CD14-positive monocyte (primary cell): ENCODE measurements around the gene CHST11. TPM values are rescaled to one million over a fixed set of nuclear protein-coding genes. Genes with fewer than 3 reads are reported as not detected.

ENCODE experiments used
- DNase-seq, 3 donors: peaks; one replicate each; pipeline ENCODE4 v3.0.0-alpha.2; 2011 to 2022
- H2AFZ ChIP-seq: 2 replicates; pipeline ENCODE4 v1.6.0; 2012; ENCODE audit warnings: mild to moderate bottlenecking, low read depth, low read length, inconsistent platforms; ENCODE audit not compliant: insufficient read depth, poor library complexity, severe bottlenecking
- H3K27ac ChIP-seq, 2 donors: 1 replicate in 1 of 2; 2 replicates in 1 of 2; pipeline ENCODE4 v1.5.1; 2012 to 2013; ENCODE audit warnings: low read length in 2 of 2, control low read depth in 1 of 2, inconsistent platforms in 1 of 2, low read depth in 1 of 2, mild to moderate bottlenecking in 1 of 2
- H3K27me3 ChIP-seq, 2 donors: one replicate each; pipeline versions ENCODE4 v1.6.0 to v1.6.1; 2011 to 2013; ENCODE audit warnings: low read length in 2 of 2; ENCODE audit not compliant: control insufficient read depth in 2 of 2, insufficient read depth in 2 of 2
- H3K36me3 ChIP-seq, 2 donors: replicated peaks in 1 of 2; 1 replicate in 1 of 2; 2 replicates in 1 of 2; pipeline versions ENCODE4 v1.5.1 to v1.6.1; 2012 to 2013; ENCODE audit warnings: low read length in 2 of 2, control low read depth in 1 of 2, inconsistent platforms in 1 of 2, mild to moderate bottlenecking in 1 of 2; ENCODE audit not compliant: insufficient read depth in 2 of 2, control insufficient read depth in 1 of 2
- H3K4me1 ChIP-seq, 2 donors: 1 replicate in 1 of 2; 2 replicates in 1 of 2; pipeline versions ENCODE4 v1.5.1 to v1.6.1; 2012 to 2013; ENCODE audit warnings: low read length in 2 of 2, control low read depth in 1 of 2, inconsistent platforms in 1 of 2, mild to moderate bottlenecking in 1 of 2, moderate library complexity in 1 of 2; ENCODE audit not compliant: insufficient read depth in 2 of 2, control insufficient read depth in 1 of 2
- H3K4me2 ChIP-seq: replicated peaks from 2 replicates; pipeline ENCODE3; 2012; ENCODE audit warnings: low read length, moderate library complexity, mild to moderate bottlenecking; ENCODE audit not compliant: poor library complexity, severe bottlenecking; ENCODE audit errors: extremely low read depth
- H3K4me3 ChIP-seq, 3 experiments: fragments of 200-600 bp in 1 of 3; sonication (generic) in 1 of 3; replicated peaks in 1 of 3; 1 replicate in 2 of 3; 2 replicates in 1 of 3; pipeline ENCODE4 v1.5.1; 2011 to 2013; ENCODE audit warnings: low read length in 3 of 3, mild to moderate bottlenecking in 3 of 3, control low read depth in 2 of 3, low read depth in 2 of 3, inconsistent platforms in 1 of 3, moderate library complexity in 1 of 3
- H3K79me2 ChIP-seq: 2 replicates; pipeline ENCODE4 v1.6.0; 2012; ENCODE audit warnings: mild to moderate bottlenecking, control low read depth, inconsistent platforms, low read length, moderate library complexity; ENCODE audit not compliant: insufficient read depth
- H3K9ac ChIP-seq: 2 replicates; pipeline ENCODE4 v1.6.0; 2017; ENCODE audit warnings: low read length, mild to moderate bottlenecking; ENCODE audit not compliant: insufficient read depth, poor library complexity, severe bottlenecking
- H3K9me3 ChIP-seq, 2 donors: replicated peaks in 1 of 2; 1 replicate in 1 of 2; 2 replicates in 1 of 2; pipeline versions ENCODE4 v1.5.1 to v1.6.1; 2012 to 2013; ENCODE audit warnings: low read length in 2 of 2, control low read depth in 1 of 2; ENCODE audit not compliant: control insufficient read depth in 1 of 2, insufficient read depth in 1 of 2
- H4K20me1 ChIP-seq: 2 replicates; pipeline ENCODE4 v1.6.0; 2012; ENCODE audit warnings: mild to moderate bottlenecking, low read length, control low read depth, moderate library complexity; ENCODE audit not compliant: insufficient read depth
- H3K27ac Mint-ChIP-seq, 7 donors: one replicate each; pipeline ENCODE4 v1.8.0; 2020; ENCODE audit warnings: mild to moderate bottlenecking in 7 of 7, mixed read lengths in 7 of 7, moderate library complexity in 6 of 7, inconsistent platforms in 2 of 7
- H3K27me3 Mint-ChIP-seq, 3 donors: one replicate each; pipeline ENCODE4 v1.8.0; 2021 to 2022; ENCODE audit warnings: low read depth in 3 of 3, mild to moderate bottlenecking in 3 of 3, mixed read lengths in 3 of 3, moderate library complexity in 3 of 3, inconsistent platforms in 1 of 3
- H3K36me3 Mint-ChIP-seq, 2 donors: one replicate each; pipeline ENCODE4 v1.8.0; 2020; ENCODE audit warnings: mixed read lengths in 2 of 2, inconsistent platforms in 1 of 2, mild to moderate bottlenecking in 1 of 2
- H3K4me1 Mint-ChIP-seq: one replicate; pipeline ENCODE4 v1.8.0; 2020; ENCODE audit warnings: mild to moderate bottlenecking, mixed read lengths
- H3K4me3 Mint-ChIP-seq, 2 donors: one replicate each; pipeline ENCODE4 v1.8.0; 2020; ENCODE audit warnings: mild to moderate bottlenecking in 2 of 2, mixed read lengths in 2 of 2, moderate library complexity in 1 of 2
- H3K9me3 Mint-ChIP-seq, 7 donors: one replicate each; pipeline ENCODE4 v1.8.0; 2020 to 2022; ENCODE audit warnings: mixed read lengths in 7 of 7, mild to moderate bottlenecking in 6 of 7, moderate library complexity in 6 of 7, inconsistent platforms in 2 of 7
- CTCF ChIP-seq: fragments of 200-600 bp; IDR thresholded peaks from one replicate; pipeline ENCODE4 v1.8.0; 2022; ENCODE audit warnings: antibody characterized with exemption, mild to moderate bottlenecking
- WGBS: methylation state at CpG from one replicate; pipeline ENCODE4 v1.1.5; 2013; ENCODE audit warnings: missing lambda C conversion rate; ENCODE audit not compliant: insufficient coverage; 5-methylcytosine and 5-hydroxymethylcytosine counted together
- intact Hi-C, 2 donors: fragments of 100-400 bp; cut with micrococcal nuclease; formaldehyde crosslinking; loops; one replicate each; pipeline versions ENCODE4 v1.15.0 to v1.15.1; 2023
- polyA plus RNA-seq, 3 donors: library from polyadenylated mRNA; depleted of rRNA in 1 of 3; unstranded in 2 of 3; stranded (reverse) in 1 of 3; fragments of 300-500 nt in 2 of 3; fragments of >200 nt in 1 of 3; fragmentation: Illumina TruSeq in 2 of 3; gene quantifications; 1 replicate in 2 of 3; 2 replicates in 1 of 3; pipeline ENCODE4 v1.2.3, GENCODE V29; 2012 to 2021

Gene CHST11
- polyA plus RNA-seq, 3 donors: 44.4 to 66.6 (median 48.4) TPM

- no peak overlapping the region for H3K9ac ChIP-seq
- intact Hi-C loops: no loop called here
- 85% methylated on average over 14 of the region's 14 CpGs for WGBS
- H3K36me3 Mint-ChIP-seq: peaks cover 47 to 49% of the 10 kb centered on the region in 2 donors
- DNase-seq: no peak
- H3K4me1 Mint-ChIP-seq: peaks cover 71% of the 10 kb centered on the region
- no peaks in the 10 kb centered on the region for H3K9me3 ChIP-seq
- no peaks in the 10 kb centered on the region for H3K27me3 ChIP-seq
- H3K27me3 Mint-ChIP-seq: peaks cover 0 to 3% (median 0%) of the 10 kb centered on the region in 3 donors
- H4K20me1 ChIP-seq: peaks cover 100% of the 10 kb centered on the region
- H3K4me1 ChIP-seq: peaks cover 22 to 24% of the 10 kb centered on the region in 2 donors
- peaks cover 3 to 17% of the 10 kb centered on the region in 2 donors for H3K36me3 ChIP-seq
- H2AFZ ChIP-seq: no peak overlapping the region
- H3K4me3 Mint-ChIP-seq: no peak overlapping the region
- peak overlapping the region in 1 of 7 donors; percentile 50 for H3K27ac Mint-ChIP-seq
- H3K4me3 ChIP-seq: no peak overlapping the region
- H3K79me2 ChIP-seq: peaks cover 100% of the 10 kb centered on the region
- H3K27ac ChIP-seq: no peak overlapping the region
- no peak for TF ChIP-seq CTCF
- H3K9me3 Mint-ChIP-seq: peaks cover 0 to 3% (median 0%) of the 10 kb centered on the region in 7 donors
- H3K4me2 ChIP-seq: no peak overlapping the region
Measured at GRCh38 chr12:104506676-104507401, 50.1 kb downstream of the CHST11 start.

GRCh38 chr12:104507672-104508071 is 50.9 kb downstream of the CHST11 start:
- peaks cover 100% of the 10 kb centered on the region for H4K20me1 ChIP-seq
- no peak overlapping the region for H3K4me2 ChIP-seq
- no peak for TF ChIP-seq CTCF
- H3K36me3 ChIP-seq: peaks cover 3 to 17% of the 10 kb centered on the region in 2 donors
- no peaks in the 10 kb centered on the region for H3K9me3 ChIP-seq
- intact Hi-C loops: no loop called here
- H3K4me3 ChIP-seq: no peak overlapping the region
- peaks cover 22 to 24% of the 10 kb centered on the region in 2 donors for H3K4me1 ChIP-seq
- no peak overlapping the region for H2AFZ ChIP-seq
- peaks cover 39 to 44% of the 10 kb centered on the region in 2 donors for H3K36me3 Mint-ChIP-seq
- WGBS: 100% methylated on average over 1 of the region's 3 CpGs
- peaks cover 0 to 3% (median 0%) of the 10 kb centered on the region in 3 donors for H3K27me3 Mint-ChIP-seq
- H3K4me1 Mint-ChIP-seq: peaks cover 70% of the 10 kb centered on the region
- H3K9ac ChIP-seq: no peak overlapping the region
- peak overlapping the region in 1 of 7 donors; percentile 80 for H3K27ac Mint-ChIP-seq
- no peak for DNase-seq
- H3K4me3 Mint-ChIP-seq: no peak overlapping the region
- peaks cover 100% of the 10 kb centered on the region for H3K79me2 ChIP-seq
- no peaks in the 10 kb centered on the region for H3K27me3 ChIP-seq
- peak overlapping the region in 1 of 2 donors; percentile 49 for H3K27ac ChIP-seq
- peaks cover 0 to 3% (median 0%) of the 10 kb centered on the region in 7 donors for H3K9me3 Mint-ChIP-seq
